ENCODE data around the gene LARGE2.

LARGE2 gene

GRCh38 chr11:45930951-45931570, 8.6 kb downstream of the LARGE2 start:
- no peak for DNase-seq

DNA sequence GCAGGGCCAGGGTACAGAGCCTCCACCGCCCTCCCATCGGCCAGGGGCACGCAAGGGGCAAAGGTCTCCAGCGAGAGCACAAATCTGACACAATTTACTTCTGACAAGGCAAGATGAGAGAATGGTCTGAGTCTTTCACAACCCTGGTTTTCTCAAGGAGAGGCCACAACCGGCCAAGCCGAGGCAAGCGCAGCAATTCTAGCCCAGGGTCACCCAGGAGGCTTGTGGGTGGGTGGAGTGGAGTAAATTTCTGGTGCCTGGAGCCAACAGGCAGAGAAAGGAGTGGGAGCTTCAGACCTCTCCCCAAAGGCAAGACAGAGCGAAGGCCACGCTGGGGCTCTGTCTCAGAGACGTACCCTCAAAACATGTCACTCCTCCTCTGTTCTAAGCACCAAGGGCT, 9.3 kb downstream of the LARGE2 start:
- no peak for DNase-seq

- DNase-seq = no peak
Observed at GRCh38 chr11:45932217-45932616, 9.8 kb downstream of the LARGE2 start.

GRCh38 chr11:45933131-45933831, 10.8 kb downstream of the LARGE2 start:
- DNase-seq = no peak

DNA sequence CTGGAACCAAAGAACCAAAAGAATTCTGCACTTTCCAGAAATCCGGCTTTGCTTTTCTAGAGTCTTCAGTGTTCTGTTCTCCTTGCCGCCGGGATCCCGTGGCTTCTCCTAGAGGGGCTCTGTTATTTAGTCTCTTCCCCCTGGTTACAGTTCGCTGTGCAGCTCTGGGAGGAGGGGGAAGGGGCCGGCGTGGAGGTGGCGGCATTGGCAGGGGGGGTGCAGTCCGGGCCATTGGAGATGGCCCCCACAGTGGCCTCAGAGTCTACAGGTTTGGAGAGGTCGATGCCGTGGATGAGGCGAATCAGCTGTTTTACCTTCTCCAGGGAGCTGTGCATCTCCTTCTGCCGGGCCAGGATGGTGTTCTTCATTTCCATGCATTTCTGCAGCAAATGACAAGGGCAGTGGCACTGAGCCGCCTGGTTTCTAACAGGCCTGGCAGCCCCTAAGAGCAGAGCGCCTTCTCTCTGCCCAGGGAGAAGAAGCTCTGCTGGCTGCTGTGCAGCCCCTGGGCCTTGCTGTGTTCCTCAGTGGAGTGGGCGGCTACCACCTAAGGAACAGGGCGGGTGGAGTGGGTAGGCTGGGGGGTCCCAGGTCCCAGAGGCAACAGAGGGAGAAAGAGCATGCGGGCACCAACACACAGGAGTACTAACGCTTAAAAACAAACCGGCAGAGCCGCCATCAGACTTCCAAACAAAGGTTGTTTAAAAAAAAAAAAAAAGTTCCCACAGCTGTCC, 11.6 kb downstream of the LARGE2 start:
- no peak for DNase-seq

DNA sequence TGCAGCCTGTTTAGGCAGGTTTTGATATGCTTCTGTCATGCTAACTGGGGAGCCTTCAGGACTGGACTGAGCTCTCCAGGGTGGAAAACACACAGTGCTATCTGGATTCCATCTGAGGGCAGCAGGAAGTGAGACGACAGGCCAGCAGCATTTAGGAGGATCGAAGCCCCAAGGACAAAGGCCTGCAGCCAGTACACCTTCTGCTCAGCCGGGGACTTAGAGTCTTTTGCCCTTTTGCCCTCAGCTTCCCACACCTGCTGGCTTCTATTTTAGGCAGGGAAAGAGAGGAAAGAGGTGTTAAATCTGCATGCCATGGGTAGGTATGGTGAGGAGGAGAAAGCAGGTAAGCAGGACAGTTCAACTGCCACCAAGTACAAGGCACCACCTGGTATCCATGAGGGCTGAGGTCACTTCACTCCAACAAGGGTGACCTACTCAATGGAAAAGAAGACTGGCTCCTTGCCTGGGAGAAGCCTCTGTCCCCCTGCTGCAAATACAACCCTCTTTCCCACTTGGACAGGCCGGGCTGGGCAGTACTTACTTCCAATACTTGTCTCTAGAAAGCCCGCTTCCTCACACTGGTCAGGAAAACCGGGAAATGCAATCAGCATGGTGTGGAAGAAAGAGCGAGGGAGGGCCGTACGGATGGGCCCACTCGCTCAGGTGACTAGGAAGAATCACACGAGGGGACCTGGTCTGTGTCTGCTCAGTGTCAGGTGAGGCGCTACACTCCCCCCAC, 12.3 kb downstream of the LARGE2 start:
- DNase-seq = no peak

GRCh38 chr11:45935349-45936064, 13.1 kb downstream of the LARGE2 start:
- DNase-seq = no peak

DNA sequence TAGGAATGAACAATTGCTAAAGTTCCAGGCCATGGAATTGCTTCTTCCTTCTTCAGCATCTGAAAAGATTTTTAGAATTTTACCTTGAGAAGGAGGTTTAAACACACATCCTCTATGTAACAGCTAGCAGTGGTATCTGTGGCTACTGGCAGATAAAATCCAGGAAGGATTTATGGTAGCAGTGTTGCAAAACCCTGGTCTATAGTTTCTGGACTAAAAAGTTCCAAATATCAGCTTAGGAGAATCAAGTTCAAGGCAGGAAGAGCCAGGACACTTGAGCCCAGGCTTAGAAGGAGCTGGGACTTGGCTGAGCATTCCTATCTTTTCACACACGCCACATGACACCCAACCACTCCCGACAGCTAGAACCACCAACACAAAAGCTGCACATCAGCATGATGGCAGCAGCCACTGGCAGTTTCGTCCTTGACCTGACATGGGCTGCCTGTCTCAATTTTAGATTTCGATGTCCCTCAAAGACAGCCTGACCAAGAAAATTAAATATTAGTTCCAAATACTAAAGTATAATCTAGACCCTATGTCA, 14.1 kb downstream of the LARGE2 start:
- DNase-seq = no peak

DNA sequence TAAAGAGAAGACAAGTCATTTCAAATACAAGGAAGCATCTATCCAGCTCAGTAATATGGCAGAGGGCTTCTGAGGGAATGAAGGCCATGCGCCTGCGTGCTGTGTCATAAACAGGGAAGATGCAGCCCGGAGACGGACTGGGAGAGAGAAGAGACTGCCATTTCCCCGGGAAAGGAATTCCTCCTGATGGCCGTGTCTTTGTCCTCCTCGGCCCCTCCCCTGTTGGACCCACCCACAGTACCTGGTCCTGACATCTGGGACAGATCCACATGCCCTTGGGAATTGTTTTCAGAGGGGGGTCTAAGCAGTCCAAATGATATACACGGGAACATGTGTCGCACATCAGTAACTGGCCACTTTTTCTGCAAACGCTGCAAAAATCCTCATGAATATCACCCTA, 15.5 kb downstream of the LARGE2 start:
- DNase-seq = no peak

DNA sequence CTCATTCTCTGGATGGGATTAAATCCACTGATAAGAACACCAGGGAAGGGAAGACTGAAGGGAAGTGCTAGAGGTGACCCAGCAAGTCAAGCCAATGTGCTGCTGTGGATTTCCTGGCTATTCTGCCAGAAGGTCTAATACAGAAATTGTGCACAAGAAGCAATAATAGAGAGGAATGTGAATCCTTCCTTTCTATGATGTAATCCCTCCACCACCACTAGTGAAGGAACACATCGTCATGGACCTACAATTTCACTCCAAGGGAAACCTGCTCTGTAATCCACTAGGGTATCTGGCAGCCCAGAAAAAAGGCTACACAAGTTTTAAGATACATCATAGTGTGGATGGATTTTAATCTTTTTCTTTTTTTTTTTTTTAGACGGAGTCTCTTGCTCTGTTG, 17.4 kb downstream of the LARGE2 start:
- no peak for DNase-seq

DNA sequence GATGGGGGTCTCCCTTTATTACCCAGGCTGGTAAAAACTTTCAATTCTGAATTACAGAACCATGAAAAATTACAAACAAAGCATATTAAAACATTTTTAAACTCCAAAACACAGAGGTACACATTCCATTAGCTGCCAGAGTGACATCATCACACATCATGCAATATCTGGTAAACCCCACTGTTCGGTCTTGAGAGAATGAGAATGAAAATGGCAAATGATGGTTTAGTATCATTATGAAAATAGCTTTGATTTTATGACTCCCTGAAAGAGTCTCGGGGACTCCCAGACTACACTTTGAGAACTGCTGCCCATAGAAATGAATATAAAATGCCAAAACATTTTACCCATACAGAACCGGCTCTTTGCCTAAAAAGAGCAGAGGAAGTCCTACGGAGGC, 18.8 kb downstream of the LARGE2 start:
- no peak for DNase-seq

DNA sequence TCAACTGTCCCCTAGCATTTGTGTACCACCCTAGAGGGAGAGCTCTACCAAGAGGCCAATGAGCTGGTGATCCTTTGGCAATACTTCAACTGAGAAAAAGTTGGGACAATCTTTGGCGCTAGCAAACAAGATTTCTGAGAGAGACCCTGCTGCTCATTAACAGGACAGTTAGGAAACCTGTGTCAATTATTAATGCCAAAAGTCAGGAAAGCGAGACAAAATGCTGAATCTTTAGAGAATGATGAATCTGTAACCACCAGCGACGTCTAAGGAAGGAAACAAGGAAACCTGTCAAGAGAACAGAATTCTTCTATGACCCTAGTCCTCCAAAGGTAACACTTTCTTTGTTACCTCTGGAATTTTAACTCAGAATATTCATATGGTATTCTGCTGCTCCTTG, 19.9 kb downstream of the LARGE2 start:
- DNase-seq = no peak

DNA sequence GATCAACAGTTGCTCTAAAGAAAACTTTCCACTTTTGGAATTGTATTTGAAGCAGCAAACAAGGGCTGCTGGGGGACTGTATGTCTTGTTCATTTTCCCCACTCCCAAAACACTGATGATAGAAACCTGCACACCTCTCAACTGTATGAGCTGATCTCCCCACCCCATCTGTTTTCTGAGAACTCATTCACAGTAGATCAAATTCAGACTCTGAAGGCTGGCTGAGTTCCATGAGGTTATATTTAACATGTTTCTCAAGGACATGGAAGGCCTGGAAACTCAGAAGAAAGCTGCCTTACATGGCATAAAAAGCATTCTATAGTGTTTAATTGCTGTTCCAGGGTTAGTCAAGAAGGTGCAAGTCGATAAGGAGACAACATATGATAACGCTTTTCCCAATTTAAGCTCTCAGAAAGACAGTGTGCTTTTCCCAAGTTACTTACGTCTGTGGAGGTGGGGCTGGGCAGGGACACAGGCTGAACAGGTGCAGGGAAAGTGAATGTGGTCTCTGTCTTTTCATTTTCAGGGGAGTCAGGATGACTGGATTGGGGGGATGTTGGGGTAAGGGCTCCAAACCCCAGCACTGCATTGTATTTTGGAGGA, 23.0 kb downstream of the LARGE2 start:
- DNase-seq = no peak

- DNase-seq = no peak
Observed at GRCh38 chr11:45947885-45948284, 25.4 kb downstream of the LARGE2 start.

DNA sequence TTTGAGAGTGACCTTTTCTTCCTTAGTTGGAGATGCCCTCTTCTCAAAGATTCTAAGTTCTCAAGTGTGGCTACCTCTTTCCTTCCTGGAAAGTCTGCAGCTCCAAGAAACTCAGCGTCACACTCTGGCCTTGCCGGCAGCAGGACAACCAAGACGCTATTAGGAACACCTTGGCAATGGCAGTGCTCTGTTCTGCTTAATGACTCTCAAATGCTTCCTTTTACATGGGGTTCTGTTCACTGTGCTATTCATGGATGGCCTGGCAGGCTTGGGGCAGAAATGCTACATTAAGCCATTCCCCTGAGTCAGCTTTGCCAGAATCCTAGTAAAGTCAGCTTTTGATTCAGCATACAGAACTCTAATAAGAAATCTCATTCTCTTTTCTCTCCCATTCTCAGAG, 25.9 kb downstream of the LARGE2 start:
- no peak for DNase-seq

DNA sequence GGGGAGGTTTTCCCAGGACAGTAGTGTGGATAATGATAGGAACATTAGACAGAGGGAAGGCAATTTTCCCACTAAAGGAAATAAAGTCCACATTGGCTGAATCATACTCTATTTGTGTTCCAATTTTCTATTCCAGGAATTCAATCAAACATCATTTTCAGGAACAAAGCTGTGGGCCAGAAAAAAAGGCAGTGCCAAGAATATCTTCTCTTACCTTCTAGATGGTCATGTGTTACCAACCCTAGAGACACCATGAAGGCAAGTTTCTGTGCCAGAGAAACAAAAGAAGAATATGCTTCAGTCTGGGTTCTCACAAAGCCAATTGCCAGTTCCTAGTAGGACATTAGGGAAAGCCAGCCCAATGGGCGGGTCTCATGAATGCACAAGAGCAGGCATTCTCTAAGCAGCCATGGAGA, 27.5 kb downstream of the LARGE2 start:
- no peak for DNase-seq

GRCh38 chr11:45959851-45960250, 37.4 kb downstream of the LARGE2 start:
- DNase-seq = no peak

GRCh38 chr11:45960387-45961095, 38.1 kb downstream of the LARGE2 start:
- no peak for DNase-seq

- DNase-seq = no peak
Observed at GRCh38 chr11:45961751-45962240, 39.3 kb downstream of the LARGE2 start.

DNA sequence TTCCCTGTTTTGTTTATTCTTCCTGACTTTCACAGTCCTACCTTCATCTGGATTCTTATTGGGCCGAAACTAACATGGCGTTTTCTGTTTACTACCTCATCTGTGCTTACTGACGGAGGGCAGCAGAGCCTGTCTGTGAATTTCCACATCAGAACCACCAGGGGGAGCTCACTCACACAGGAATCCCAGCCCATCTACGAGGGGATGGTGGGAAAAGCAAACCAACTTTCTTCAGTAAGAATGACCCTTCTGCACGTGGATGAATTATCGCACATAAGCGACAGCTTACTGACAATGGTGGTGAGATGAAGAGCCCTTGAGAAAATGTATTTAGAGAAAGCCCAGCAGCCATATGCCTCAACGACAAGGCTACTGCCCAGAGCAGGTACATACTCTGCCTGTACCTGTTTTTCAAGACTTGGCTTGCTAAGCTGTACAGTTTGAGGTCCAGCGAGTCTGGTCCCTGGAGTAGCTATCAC, 42.5 kb downstream of the LARGE2 start:
- no peak for DNase-seq

DNA sequence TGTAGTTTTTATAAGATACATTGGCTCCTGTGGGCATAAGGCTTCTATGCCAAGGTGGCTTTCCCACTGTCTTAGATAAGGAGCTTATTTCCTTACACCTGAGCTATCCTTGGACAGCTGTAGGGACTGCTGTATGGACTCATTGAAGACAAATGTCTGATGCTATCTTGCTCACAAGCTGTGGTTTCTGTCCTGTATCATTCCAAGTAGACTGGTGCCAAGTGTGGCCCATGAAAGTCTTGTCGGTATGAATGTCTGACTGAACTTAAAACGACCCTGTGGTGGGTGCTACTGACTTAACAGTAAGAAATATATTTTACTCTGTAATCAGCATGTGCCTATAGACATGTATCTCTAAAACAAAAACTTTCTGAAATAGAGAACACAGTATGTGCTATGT, 45.0 kb downstream of the LARGE2 start:
- DNase-seq = no peak

Measured in GOT3 (cell line).